Left ventricle myocardium superior (tissue), 1 donor: ENCODE data around the gene TTC13. TPM values are rescaled to one million over a fixed set of nuclear protein-coding genes. Genes with fewer than 3 reads are reported as not detected.

ENCODE experiments used
- ATAC-seq: fragments of 200-7000 bp; cut with Tn5 transposase; one replicate; pipeline ENCODE4 v1.9.1; 2020; ENCODE audit warnings: mild to moderate bottlenecking, moderate library complexity
- DNase-seq: peaks from one replicate; pipeline ENCODE4 v3.0.0-alpha.2; 2020
- intact Hi-C: fragments of 100-400 bp; cut with micrococcal nuclease; formaldehyde crosslinking; loops from one replicate; pipeline ENCODE4 v1.11.0; 2022
- total RNA-seq: library from RNA; stranded (reverse); fragmentation: NEBNext Ultra II Directional; extraction: Animal tissue kit (Norgen Biotek cat#: 25700); gene quantifications from one replicate; pipeline ENCODE4 v1.2.1, GENCODE V29; 2021
- donor health status: DM: no; HTN: yes; CAD: no; lungs with severe emphysema.

The TTC13 gene
- total RNA-seq, 1 donor from 2014 or later, result 6.2 TPM

GRCh38 chr1:230964896-230965295 lies 13.8 kb downstream of the TTC13 start:
- ATAC-seq (no peak), DNase-seq (no peak)
- intact Hi-C loops, result no loop called here

- intact Hi-C loops, result no loop called here
- ATAC-seq (no peak), DNase-seq (no peak)
Observed at GRCh38 chr1:230958370-230958769, 20.3 kb downstream of the TTC13 start.

GRCh38 chr1:230957580-230957989 lies 21.1 kb downstream of the TTC13 start:
- intact Hi-C loops, result no loop called here
- no peak for DNase-seq
- no peak for ATAC-seq

- no peak for DNase-seq
- no peak for ATAC-seq
- intact Hi-C loops, result no loop called here
Observed at GRCh38 chr1:230950404-230950803, 28.3 kb downstream of the TTC13 start.

GRCh38 chr1:230948903-230949302 lies 29.8 kb downstream of the TTC13 start:
- ATAC-seq (no peak), DNase-seq (no peak)
- intact Hi-C loops, result no loop called here

- ATAC-seq (no peak), DNase-seq (no peak)
- intact Hi-C loops, result no loop called here
Observed at GRCh38 chr1:230948301-230948700, 30.4 kb downstream of the TTC13 start.

GRCh38 chr1:230943048-230943593 lies 35.5 kb downstream of the TTC13 start:
- intact Hi-C loops, result no loop called here
- no peak for ATAC-seq
- no peak for DNase-seq

GRCh38 chr1:230940848-230941247 lies 37.8 kb downstream of the TTC13 start:
- no peak for ATAC-seq
- no peak for DNase-seq
- intact Hi-C loops, result no loop called here

- no peak for ATAC-seq
- intact Hi-C loops, result no loop called here
- DNase-seq, result no peak
Observed at GRCh38 chr1:230939806-230940489, 38.7 kb downstream of the TTC13 start.

GRCh38 chr1:230938924-230939368 lies 39.7 kb downstream of the TTC13 start:
- intact Hi-C loops, result no loop called here
- ATAC-seq, result no peak

GRCh38 chr1:230937371-230937770 lies 41.3 kb downstream of the TTC13 start:
- ATAC-seq, result no peak
- intact Hi-C loops, result no loop called here

More at GRCh38 chr1:230938924-230939368, 39.7 kb downstream of the TTC13 start:
- no peak for DNase-seq

GRCh38 chr1:230936475-230936874 lies 42.2 kb downstream of the TTC13 start:
- DNase-seq (no peak), ATAC-seq (no peak)
- intact Hi-C loops, result no loop called here

More at GRCh38 chr1:230937371-230937770, 41.3 kb downstream of the TTC13 start:
- no peak for DNase-seq

- DNase-seq, result no peak
- no peak for ATAC-seq
- intact Hi-C loops, result no loop called here
Observed at GRCh38 chr1:230935852-230936251, 42.8 kb downstream of the TTC13 start.

- DNase-seq, result no peak
- intact Hi-C loops, result no loop called here
- ATAC-seq, result no peak
Observed at GRCh38 chr1:230930986-230931385, 47.7 kb downstream of the TTC13 start.

GRCh38 chr1:230926182-230926581 lies 52.5 kb downstream of the TTC13 start:
- intact Hi-C loops, result no loop called here
- no peak for ATAC-seq
- DNase-seq, result no peak

- ATAC-seq (no peak), DNase-seq (no peak)
- intact Hi-C loops, result no loop called here
Observed at GRCh38 chr1:230925608-230926007, 53.1 kb downstream of the TTC13 start.

GRCh38 chr1:230923176-230923575 lies 55.5 kb downstream of the TTC13 start:
- intact Hi-C loops, result no loop called here

GRCh38 chr1:230922620-230923019 lies 56.0 kb downstream of the TTC13 start:
- intact Hi-C loops, result no loop called here
- no peak for DNase-seq
- no peak for ATAC-seq

More at GRCh38 chr1:230923176-230923575, 55.5 kb downstream of the TTC13 start:
- no peak for ATAC-seq
- DNase-seq, result no peak

- ATAC-seq (no peak), DNase-seq (no peak)
- intact Hi-C loops, result loop anchor here (10.0 kb wide), 1 partner anchor 296 kb away; no protein-coding TSS in a partner anchor
Observed at GRCh38 chr1:230919207-230919606, 59.5 kb downstream of the TTC13 start.

- ATAC-seq (peak; percentile 94), DNase-seq (peak; percentile 76)
- intact Hi-C loops, result loop anchor here (1.0 to 10.0 kb wide), 2 partner anchors 119 to 297 kb away; no protein-coding TSS in a partner anchor
Observed at GRCh38 chr1:230917284-230918135, 61.2 kb downstream of the TTC13 start.
